Measurements from ENCODE around the gene PGGT1B. TPM values are rescaled to one million over a fixed set of nuclear protein-coding genes. Genes with fewer than 3 reads are reported as not detected.

The PGGT1B gene
- total RNA-seq, 1 donor from 2014 or later = 23.8 TPM

DNA sequence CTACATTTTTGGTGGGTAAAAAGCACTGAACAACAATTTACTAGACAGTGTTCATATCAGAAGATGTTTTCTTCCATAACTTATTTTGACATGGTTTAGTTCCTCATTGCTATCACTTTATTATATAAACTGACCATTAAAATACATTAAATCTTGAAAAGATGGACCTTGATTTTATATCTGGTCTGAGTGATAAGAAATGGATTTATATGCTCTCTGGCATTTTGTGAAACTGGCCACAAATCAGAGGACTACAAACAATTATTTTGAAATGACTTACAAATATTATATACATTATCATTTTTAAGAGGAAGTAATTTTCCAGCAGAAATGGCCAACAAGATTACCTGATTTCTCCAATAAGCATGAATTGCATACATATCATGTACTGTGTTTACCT is 69.4 kb downstream of the PGGT1B start:
- intact Hi-C loops (cut with micrococcal nuclease) = no loop called here
- TF ChIP-seq, protein P1, sequence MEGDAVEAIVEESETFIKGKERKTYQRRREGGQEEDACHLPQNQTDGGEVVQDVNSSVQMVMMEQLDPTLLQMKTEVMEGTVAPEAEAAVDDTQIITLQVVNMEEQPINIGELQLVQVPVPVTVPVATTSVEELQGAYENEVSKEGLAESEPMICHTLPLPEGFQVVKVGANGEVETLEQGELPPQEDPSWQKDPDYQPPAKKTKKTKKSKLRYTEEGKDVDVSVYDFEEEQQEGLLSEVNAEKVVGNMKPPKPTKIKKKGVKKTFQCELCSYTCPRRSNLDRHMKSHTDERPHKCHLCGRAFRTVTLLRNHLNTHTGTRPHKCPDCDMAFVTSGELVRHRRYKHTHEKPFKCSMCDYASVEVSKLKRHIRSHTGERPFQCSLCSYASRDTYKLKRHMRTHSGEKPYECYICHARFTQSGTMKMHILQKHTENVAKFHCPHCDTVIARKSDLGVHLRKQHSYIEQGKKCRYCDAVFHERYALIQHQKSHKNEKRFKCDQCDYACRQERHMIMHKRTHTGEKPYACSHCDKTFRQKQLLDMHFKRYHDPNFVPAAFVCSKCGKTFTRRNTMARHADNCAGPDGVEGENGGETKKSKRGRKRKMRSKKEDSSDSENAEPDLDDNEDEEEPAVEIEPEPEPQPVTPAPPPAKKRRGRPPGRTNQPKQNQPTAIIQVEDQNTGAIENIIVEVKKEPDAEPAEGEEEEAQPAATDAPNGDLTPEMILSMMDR (IDR thresholded peaks at IDR 0.05; ENCODE audit: borderline replicate concordance) = no peak

DNA sequence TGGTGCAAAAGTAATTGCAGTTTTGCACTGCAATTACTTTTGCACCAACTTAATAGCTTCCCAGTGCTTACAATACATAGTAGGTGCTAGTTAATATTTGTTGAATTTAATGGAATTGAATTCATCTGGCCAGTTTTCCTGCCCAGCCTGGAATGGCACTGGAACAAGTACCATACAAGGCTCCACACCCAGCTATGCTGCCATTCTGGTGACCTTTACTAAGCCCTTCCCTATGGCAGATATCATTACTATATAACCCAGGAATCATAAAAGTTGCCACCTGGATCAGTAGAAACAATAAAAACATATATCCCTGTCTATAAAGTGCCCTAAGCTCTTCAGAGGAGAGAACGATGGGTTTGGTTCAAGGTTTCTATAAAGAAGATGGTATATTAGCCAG is 70.6 kb downstream of the PGGT1B start:
- Histone ChIP-seq H3K4me1 (no peaks in the 10 kb centered on the region), H3K4me3 (no peak overlapping the region), H3K36me3 (no peaks in the 10 kb centered on the region), H3K27ac (replicated peaks) (no peak overlapping the region), H3K9me3 (replicated peaks) (no peaks in the 10 kb centered on the region), H3K27me3 (ENCODE audit: low read depth) (no peaks in the 10 kb centered on the region)
- TF ChIP-seq, protein P1 (IDR thresholded peaks at IDR 0.05; ENCODE audit: borderline replicate concordance) = no peak
- no peak for DNase-seq
- intact Hi-C loops (cut with micrococcal nuclease) = no loop called here

More for the DNA sequence above, 69.4 kb downstream of the PGGT1B start:
- Histone ChIP-seq H3K4me3 (no peak overlapping the region), H3K9me3 (replicated peaks) (no peaks in the 10 kb centered on the region), H3K27me3 (ENCODE audit: low read depth) (no peaks in the 10 kb centered on the region), H3K36me3 (no peaks in the 10 kb centered on the region), H3K4me1 (no peaks in the 10 kb centered on the region), H3K27ac (replicated peaks) (no peak overlapping the region)
- DNase-seq = no peak

DNA sequence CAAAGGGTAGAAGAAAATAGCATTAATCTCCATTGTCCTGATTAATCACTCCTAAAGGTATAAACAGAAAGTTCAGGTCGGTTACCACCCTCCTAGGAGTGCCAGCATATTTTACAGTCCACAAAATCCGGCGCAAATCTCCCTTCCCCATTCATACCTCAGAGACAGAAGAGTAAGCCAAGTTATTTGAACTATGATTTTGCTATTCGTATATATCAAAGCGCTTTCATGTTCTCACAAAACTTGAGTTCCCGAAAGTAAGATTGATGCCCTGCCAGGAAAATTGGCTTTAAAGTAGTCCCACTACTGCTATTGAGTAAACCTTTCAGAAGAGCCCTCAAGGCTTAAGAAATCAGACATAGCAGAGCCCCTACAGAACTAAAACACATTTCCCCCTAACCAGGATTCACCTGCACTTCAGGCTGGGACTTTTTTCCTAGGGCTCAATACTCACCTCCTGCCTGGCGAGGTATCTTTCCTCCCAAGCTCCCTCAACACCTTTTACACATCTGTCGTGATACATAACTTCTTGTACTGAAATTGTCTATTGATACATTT is 71.1 kb downstream of the PGGT1B start:
- no peaks in the 10 kb centered on the region for H3K36me3 ChIP-seq
- H3K4me3 ChIP-seq = no peak overlapping the region
- no peak overlapping the region for H3K27ac ChIP-seq (replicated peaks)
- intact Hi-C loops (cut with micrococcal nuclease) = no loop called here
- H3K4me1 ChIP-seq = no peaks in the 10 kb centered on the region
- H3K27me3 ChIP-seq (ENCODE audit: low read depth) = no peaks in the 10 kb centered on the region
- DNase-seq = no peak
- TF ChIP-seq, protein P1 (IDR thresholded peaks at IDR 0.05; ENCODE audit: borderline replicate concordance) = no peak
- no peaks in the 10 kb centered on the region for H3K9me3 ChIP-seq (replicated peaks)

DNA sequence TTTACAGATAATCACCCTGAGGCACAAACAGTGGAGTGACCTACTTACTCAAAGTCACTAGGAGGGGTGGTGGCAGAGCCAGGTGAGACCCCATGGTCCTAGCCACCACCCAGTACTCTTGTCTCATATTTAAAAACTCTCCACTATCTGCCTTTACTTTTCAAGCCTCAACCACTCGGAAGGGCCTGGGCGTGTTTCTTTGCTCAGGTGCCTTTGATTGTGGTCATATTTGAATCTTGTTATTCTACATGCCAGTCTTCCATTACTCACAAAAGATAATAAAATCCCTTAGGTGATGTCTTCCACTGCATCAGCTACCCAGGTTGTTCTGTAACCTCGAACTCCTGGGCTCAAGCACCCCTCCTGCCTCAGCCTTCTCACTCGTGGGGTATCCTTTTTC is 72.3 kb downstream of the PGGT1B start:
- Histone ChIP-seq H3K9me3 (replicated peaks) (no peaks in the 10 kb centered on the region), H3K27me3 (ENCODE audit: low read depth) (peaks cover 7% of the 10 kb centered on the region), H3K4me3 (no peak overlapping the region), H3K27ac (replicated peaks) (no peak overlapping the region), H3K4me1 (no peaks in the 10 kb centered on the region), H3K36me3 (no peaks in the 10 kb centered on the region)
- TF ChIP-seq, protein P1 (IDR thresholded peaks at IDR 0.05; ENCODE audit: borderline replicate concordance) = no peak
- no peak for DNase-seq
- intact Hi-C loops (cut with micrococcal nuclease) = no loop called here

DNA sequence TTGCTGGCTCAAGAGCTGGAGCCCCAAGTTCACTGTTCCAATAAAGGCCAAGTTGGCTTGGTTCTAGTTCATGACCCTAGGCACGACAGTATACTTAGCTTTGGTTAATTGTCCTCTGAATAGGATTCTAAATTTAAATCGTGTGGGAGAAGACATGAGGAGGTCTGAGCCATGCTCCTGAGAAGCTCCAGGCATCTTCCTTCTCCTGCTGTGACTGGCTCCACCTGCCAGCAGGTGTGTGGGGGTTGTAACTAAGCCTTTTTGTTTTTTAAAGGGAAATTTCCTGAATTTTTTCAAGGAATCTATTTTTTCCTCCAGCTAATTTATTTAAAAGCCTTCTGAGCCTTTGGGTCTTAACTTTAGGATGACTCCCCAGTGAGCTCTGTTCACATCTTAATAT is 72.8 kb downstream of the PGGT1B start:
- intact Hi-C loops (cut with micrococcal nuclease) = no loop called here
- H3K27ac ChIP-seq (replicated peaks) = no peak overlapping the region
- H3K36me3 ChIP-seq = no peaks in the 10 kb centered on the region
- DNase-seq = no peak
- H3K4me3 ChIP-seq = no peak overlapping the region
- H3K9me3 ChIP-seq (replicated peaks) = no peaks in the 10 kb centered on the region
- H3K4me1 ChIP-seq = no peaks in the 10 kb centered on the region
- peaks cover 12% of the 10 kb centered on the region for H3K27me3 ChIP-seq (ENCODE audit: low read depth)
- TF ChIP-seq, protein P1 (IDR thresholded peaks at IDR 0.05; ENCODE audit: borderline replicate concordance) = no peak
